ENCODE measurements around the gene SND1. TPM values are rescaled to one million over a fixed set of nuclear protein-coding genes. Genes with fewer than 3 reads are reported as not detected.

SND1 gene
- total and polyA plus RNA-seq, 5 experiments from 2014 or later, result 80.1 to 105 (median 86.0) TPM

DNA sequence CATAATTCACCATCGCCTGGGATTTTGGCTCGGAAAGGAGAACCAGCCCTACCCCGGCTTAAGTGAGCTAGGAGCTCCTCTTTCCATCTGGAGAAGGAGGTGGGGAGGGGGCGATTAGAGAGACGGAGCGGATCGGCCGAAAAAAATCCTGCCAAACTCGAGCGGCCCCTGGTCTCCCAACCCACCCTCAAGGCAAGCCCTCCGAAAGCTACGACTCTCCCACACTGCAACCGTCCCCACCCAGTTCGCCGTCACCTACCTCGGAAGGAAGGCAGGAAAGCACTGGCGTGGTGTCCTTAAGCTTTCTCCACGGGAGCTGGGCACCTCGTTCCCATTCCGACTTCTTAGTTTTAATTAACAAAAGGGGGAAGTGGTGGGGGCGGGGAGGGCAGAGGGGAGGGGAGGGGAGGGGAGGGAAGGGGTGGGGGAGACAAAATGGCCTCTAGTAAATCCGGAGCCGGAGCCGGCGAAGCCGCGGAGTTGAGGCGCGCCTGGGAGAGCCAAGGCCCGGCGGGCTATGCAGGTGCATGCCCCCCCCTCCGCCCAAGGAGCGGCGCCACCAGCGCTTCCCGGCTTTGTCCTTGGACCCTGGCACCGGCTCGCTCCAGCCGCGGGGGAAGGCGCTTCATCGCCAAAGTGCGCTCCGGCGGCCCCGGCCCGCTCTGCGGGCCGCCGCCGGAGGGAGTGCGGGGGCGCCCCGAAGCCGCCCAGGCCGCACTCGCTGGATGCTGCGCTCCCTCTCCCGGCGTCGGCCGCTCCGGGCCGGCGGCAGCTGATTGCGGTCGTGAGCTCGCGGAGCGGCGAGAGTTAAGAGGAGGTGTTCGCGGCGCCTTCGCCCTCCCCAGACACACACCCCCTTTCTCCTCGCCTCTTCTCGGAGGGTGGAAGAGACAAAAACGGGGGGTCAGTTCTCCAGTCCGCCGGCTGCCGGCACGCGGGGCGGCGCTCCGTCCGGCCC is 378.9 kb downstream of the SND1 start, which contains the start of gene LRRC4:
LRRC4 (minus strand) TSS at position 784 of the 958 bp plus-strand sequence. CDS start 797 bp downstream, outside the sequence.
- Mint-ChIP-seq H3K27me3 (peaks cover 0 to 7% (median 0%) of the 10 kb centered on the region in 5 donors), H3K4me3 (peak within 1 kb of the TSS; percentile 77 to 95 (median 92)), H3K4me1 (peaks cover 16 to 33% (median 21%) of the 10 kb centered on the region in 4 donors), H3K36me3 (peaks cover 6 to 9% (median 9%) of the 10 kb centered on the region in 3 donors), H3K9me3 (peaks cover 0 to 2% (median 0%) of the 10 kb centered on the region in 9 donors), H3K27ac (peak within 1 kb of the TSS in 5 of 10 donors; percentile 17 to 87 (median 48))
- ATAC-seq (peak; percentile 27 to 31), DNase-seq (peak in 3 of 10 donors; percentile 13 to 19 (median 18))
- POLR2A ChIA-PET, result interaction anchor here (1.3 kb wide), 1 partner anchor 73 kb away, joined by 3 read pairs; no protein-coding TSS in a partner anchor

GRCh38 chr7:128031901-128032604 is 380.1 kb downstream of the SND1 start:
- POLR2A ChIA-PET, result interaction anchor here (0.6 kb wide), 1 partner anchor 397 kb away, joined by 6 read pairs; no protein-coding TSS in a partner anchor
- peak; percentile 32 to 70 (median 47) for DNase-seq
- peak overlapping the region in 5 of 10 donors; percentile 17 to 87 (median 48) for H3K27ac Mint-ChIP-seq

GRCh38 chr7:128032605-128033235 is 380.7 kb downstream of the SND1 start:
- H3K36me3 Mint-ChIP-seq, result peaks cover 6 to 9% (median 9%) of the 10 kb centered on the region in 3 donors
- H3K27me3 Mint-ChIP-seq, result peaks cover 0 to 7% (median 0%) of the 10 kb centered on the region in 5 donors
- POLR2A ChIA-PET, result interaction anchor here (0.6 kb wide), 2 partner anchors 17 to 397 kb away, joined by 3 to 6 read pairs; no protein-coding TSS in a partner anchor
- H3K27ac Mint-ChIP-seq, result no peak overlapping the region
- peak; percentile 15 to 38 for ATAC-seq
- peaks cover 8 to 27% (median 15%) of the 10 kb centered on the region in 4 donors for H3K4me1 Mint-ChIP-seq
- H3K4me3 Mint-ChIP-seq, result peak overlapping the region in 9 of 10 donors; percentile 49 to 88 (median 70)
- H3K9me3 Mint-ChIP-seq, result peaks cover 0 to 2% (median 0%) of the 10 kb centered on the region in 9 donors
- peak in 4 of 10 donors; percentile 14 to 20 (median 18) for DNase-seq

More at GRCh38 chr7:128031901-128032604, 380.1 kb downstream of the SND1 start:
- Mint-ChIP-seq H3K36me3 (peaks cover 6 to 9% (median 9%) of the 10 kb centered on the region in 3 donors), H3K9me3 (peaks cover 0 to 2% (median 0%) of the 10 kb centered on the region in 9 donors), H3K27me3 (peaks cover 0 to 7% (median 0%) of the 10 kb centered on the region in 5 donors), H3K4me3 (peak overlapping the region; percentile 77 to 95 (median 92)), H3K4me1 (peaks cover 15 to 30% (median 19%) of the 10 kb centered on the region in 4 donors)
- peak; percentile 91 to 94 for ATAC-seq

GRCh38 chr7:128033246-128033645 is 381.3 kb downstream of the SND1 start:
- DNase-seq, result no peak
- Mint-ChIP-seq H3K36me3 (peaks cover 6 to 9% (median 9%) of the 10 kb centered on the region in 3 donors), H3K27ac (peak overlapping the region in 1 of 10 donors; percentile 40), H3K9me3 (peaks cover 0 to 2% (median 0%) of the 10 kb centered on the region in 9 donors), H3K4me3 (peak overlapping the region; percentile 30 to 88 (median 65)), H3K27me3 (peaks cover 0 to 7% (median 0%) of the 10 kb centered on the region in 5 donors), H3K4me1 (peaks cover 6 to 22% (median 14%) of the 10 kb centered on the region in 4 donors)
- no peak for ATAC-seq
- POLR2A ChIA-PET, result interaction anchor here (0.6 kb wide), 1 partner anchor 18 kb away, joined by 3 read pairs; no protein-coding TSS in a partner anchor

- no peak overlapping the region for H3K27ac Mint-ChIP-seq
- H3K4me1 Mint-ChIP-seq, result peaks cover 8 to 16% (median 13%) of the 10 kb centered on the region in 4 donors
- H3K27me3 Mint-ChIP-seq, result peaks cover 0 to 2% (median 0%) of the 10 kb centered on the region in 5 donors
- no peaks in the 10 kb centered on the region for H3K36me3 Mint-ChIP-seq
- ATAC-seq (no peak), DNase-seq (no peak)
- POLR2A ChIA-PET, result no interaction called here
- H3K4me3 Mint-ChIP-seq, result no peak overlapping the region
- H3K9me3 Mint-ChIP-seq, result no peaks in the 10 kb centered on the region
Observed at GRCh38 chr7:128034825-128035224, 382.8 kb downstream of the SND1 start.

- Mint-ChIP-seq H3K36me3 (no peaks in the 10 kb centered on the region), H3K4me1 (peaks cover 3 to 13% (median 11%) of the 10 kb centered on the region in 4 donors), H3K27me3 (peaks cover 0 to 1% (median 0%) of the 10 kb centered on the region in 5 donors), H3K9me3 (no peaks in the 10 kb centered on the region), H3K27ac (peak overlapping the region in 1 of 10 donors; percentile 3), H3K4me3 (no peak overlapping the region)
- no peak for ATAC-seq
- DNase-seq, result no peak
- POLR2A ChIA-PET, result no interaction called here
Observed at GRCh38 chr7:128035712-128036111, 383.7 kb downstream of the SND1 start.

DNA sequence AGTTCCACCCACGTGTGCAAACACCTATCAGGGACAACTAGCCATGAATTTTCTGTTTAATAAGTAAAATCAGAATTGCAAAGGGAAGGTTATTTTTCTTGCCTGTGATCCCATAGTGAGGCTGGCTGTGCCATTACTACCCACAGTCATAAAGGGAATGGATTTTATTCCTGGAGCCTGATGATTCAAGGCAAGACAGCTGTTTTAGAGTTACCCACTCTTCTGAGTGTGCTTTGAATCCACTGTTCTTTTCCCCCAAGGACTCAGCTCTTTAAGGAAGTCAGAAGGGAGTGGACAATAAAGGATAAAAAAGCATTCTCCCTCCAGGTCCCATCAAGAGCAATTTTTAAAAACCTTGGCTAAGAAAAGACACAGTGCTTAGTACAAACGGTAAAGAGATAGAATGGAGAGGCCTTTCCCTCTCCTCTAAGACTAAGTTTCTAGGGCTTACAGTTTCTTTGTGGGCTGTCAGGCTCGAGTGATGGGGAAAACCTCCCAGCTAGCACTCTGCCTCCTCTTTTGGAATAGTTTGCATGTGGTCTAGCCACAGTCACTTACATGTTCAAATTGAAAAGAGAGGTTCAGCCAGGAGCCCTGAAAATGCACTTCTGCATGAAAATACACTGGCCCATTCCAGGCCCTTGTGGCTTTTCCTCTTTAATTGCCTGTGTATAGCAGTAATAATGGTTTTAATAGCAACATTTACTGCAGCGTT is 384.4 kb downstream of the SND1 start:
- Mint-ChIP-seq H3K27me3 (peaks cover 0 to 1% (median 0%) of the 10 kb centered on the region in 5 donors), H3K4me1 (peaks cover 5 to 13% (median 10%) of the 10 kb centered on the region in 4 donors), H3K4me3 (no peak overlapping the region), H3K36me3 (no peaks in the 10 kb centered on the region), H3K9me3 (no peaks in the 10 kb centered on the region), H3K27ac (no peak overlapping the region)
- POLR2A ChIA-PET, result no interaction called here
- ATAC-seq, result no peak
- no peak for DNase-seq

- no peak overlapping the region for H3K4me3 Mint-ChIP-seq
- POLR2A ChIA-PET, result no interaction called here
- ATAC-seq (no peak), DNase-seq (no peak)
- no peaks in the 10 kb centered on the region for H3K36me3 Mint-ChIP-seq
- H3K4me1 Mint-ChIP-seq, result peaks cover 7 to 14% (median 7%) of the 10 kb centered on the region in 4 donors
- no peaks in the 10 kb centered on the region for H3K9me3 Mint-ChIP-seq
- H3K27ac Mint-ChIP-seq, result no peak overlapping the region
- no peaks in the 10 kb centered on the region for H3K27me3 Mint-ChIP-seq
Observed at GRCh38 chr7:128037081-128037480, 385.1 kb downstream of the SND1 start.

GRCh38 chr7:128037880-128038619 is 386.1 kb downstream of the SND1 start:
- H3K36me3 Mint-ChIP-seq, result no peaks in the 10 kb centered on the region
- POLR2A ChIA-PET, result no interaction called here
- peaks cover 6 to 14% (median 8%) of the 10 kb centered on the region in 4 donors for H3K4me1 Mint-ChIP-seq
- DNase-seq (no peak), ATAC-seq (no peak)
- H3K27me3 Mint-ChIP-seq, result no peaks in the 10 kb centered on the region
- H3K9me3 Mint-ChIP-seq, result no peaks in the 10 kb centered on the region
- no peak overlapping the region for H3K4me3 Mint-ChIP-seq
- H3K27ac Mint-ChIP-seq, result no peak overlapping the region

DNA sequence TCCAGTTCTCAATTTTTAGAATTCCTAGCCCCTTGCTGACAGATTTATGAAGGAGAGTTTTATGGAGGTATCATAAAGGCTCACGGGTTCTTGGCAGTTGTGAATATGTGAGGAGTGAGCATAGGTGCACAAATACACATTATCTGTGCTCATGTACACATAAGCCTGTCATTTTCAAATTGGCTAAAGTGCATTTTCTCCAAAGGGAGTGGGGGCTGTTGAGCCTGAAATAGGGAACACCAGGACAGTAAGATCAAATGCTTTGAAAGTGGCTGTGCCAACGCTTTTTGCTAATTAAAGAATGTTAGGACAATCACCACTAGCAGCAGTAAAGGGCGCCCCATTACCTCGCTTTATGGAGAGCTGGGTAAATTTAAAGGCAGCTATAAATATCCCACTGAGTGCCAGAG is 387.6 kb downstream of the SND1 start:
- Mint-ChIP-seq H3K9me3 (no peaks in the 10 kb centered on the region), H3K4me3 (no peak overlapping the region), H3K4me1 (peaks cover 10 to 15% (median 13%) of the 10 kb centered on the region in 4 donors), H3K36me3 (peaks cover 0 to 2% (median 0%) of the 10 kb centered on the region in 3 donors), H3K27ac (no peak overlapping the region), H3K27me3 (no peaks in the 10 kb centered on the region)
- POLR2A ChIA-PET, result no interaction called here
- no peak for ATAC-seq
- DNase-seq, result no peak

DNA sequence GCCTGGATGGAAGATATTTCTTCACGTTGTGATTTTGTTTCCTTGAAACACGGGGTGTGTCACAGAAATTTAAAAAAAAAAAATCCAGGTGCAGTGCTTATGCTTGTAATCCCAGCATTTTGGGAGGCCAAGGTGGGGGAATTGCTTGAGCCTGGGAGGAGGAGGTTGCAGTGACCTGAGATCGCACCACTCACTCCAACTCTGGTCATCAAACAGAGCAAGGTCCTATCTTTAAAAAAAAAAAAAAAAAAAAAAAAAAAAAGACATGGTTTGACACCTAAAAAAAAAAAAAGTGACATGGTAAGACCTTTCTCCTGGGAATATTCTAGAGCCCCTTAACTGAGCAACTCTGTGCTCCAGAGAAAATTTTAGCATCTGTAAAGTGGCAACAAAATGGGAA is 388.2 kb downstream of the SND1 start:
- Mint-ChIP-seq H3K4me1 (peaks cover 15 to 21% (median 17%) of the 10 kb centered on the region in 4 donors), H3K27me3 (no peaks in the 10 kb centered on the region), H3K36me3 (peaks cover 0 to 2% (median 0%) of the 10 kb centered on the region in 3 donors), H3K4me3 (no peak overlapping the region), H3K27ac (no peak overlapping the region), H3K9me3 (no peaks in the 10 kb centered on the region)
- DNase-seq, result no peak
- no peak for ATAC-seq
- POLR2A ChIA-PET, result no interaction called here

Data from naive thymus-derived CD8-positive, alpha-beta T cell (primary cell).